Calu3 (cell line): Measurements from ENCODE around the gene SPOCK1. TPM values are rescaled to one million over a fixed set of nuclear protein-coding genes. Genes with fewer than 3 reads are reported as not detected.

Source experiments
- BruUV-seq: library from RNA; stranded (reverse); fragments of 400-500 nt; replicated peaks from 2 replicates; lab custom pipeline; 2021; lab: Mats Ljungman, UMichigan
- CTCF ChIA-PET: fragments of 300-600 bp; sonication (Branson Sonifier 250); formaldehyde crosslinking; loops from one replicate; lab custom pipeline; 2022; ENCODE audit warnings: antibody characterized with exemption; lab: Charles Lee
- DNase-seq: peaks from one replicate; pipeline ENCODE4 v3.0.0; 2022
- H3K27ac Mint-ChIP-seq: one replicate; pipeline ENCODE4 v1.8.0; 2022; ENCODE audit warnings: mixed read lengths; ENCODE audit not compliant: unreplicated experiment
- H3K27me3 Mint-ChIP-seq: one replicate; pipeline ENCODE4 v1.8.0; 2022; ENCODE audit warnings: mixed read lengths; ENCODE audit not compliant: unreplicated experiment
- H3K36me3 Mint-ChIP-seq: one replicate; pipeline ENCODE4 v1.8.0; 2022; ENCODE audit warnings: mild to moderate bottlenecking, moderate library complexity, mixed read lengths; ENCODE audit not compliant: insufficient read depth, unreplicated experiment
- H3K4me1 Mint-ChIP-seq: one replicate; pipeline ENCODE4 v1.8.0; 2022; ENCODE audit warnings: mild to moderate bottlenecking, low read depth, mixed read lengths; ENCODE audit not compliant: unreplicated experiment
- H3K4me3 Mint-ChIP-seq: one replicate; pipeline ENCODE4 v1.8.0; 2022; ENCODE audit warnings: mild to moderate bottlenecking, low read depth, moderate library complexity, mixed read lengths; ENCODE audit not compliant: unreplicated experiment
- H3K9me3 Mint-ChIP-seq: one replicate; pipeline ENCODE4 v1.8.0; 2022; ENCODE audit warnings: low read depth, mixed read lengths; ENCODE audit not compliant: unreplicated experiment
- intact Hi-C: fragments of 100-400 bp; cut with micrococcal nuclease; formaldehyde crosslinking; loops from one replicate; pipeline ENCODE4 v1.10.0; 2022; ENCODE audit not compliant: unreplicated experiment
- total RNA-seq: library from RNA; stranded (reverse); gene quantifications from 2 replicates; pipeline ENCODE4 v1.2.3, GENCODE V29; 2022
- TF ChIP-seq, protein P1 (sequence below): fragments of 200-600 bp; IDR thresholded peaks from one replicate; pipeline ENCODE4 v1.8.0; 2022; ENCODE audit warnings: antibody characterized with exemption; ENCODE audit not compliant: unreplicated experiment

SPOCK1 gene
- total RNA-seq, 1 experiment from 2014 or later, result 3.2 TPM

DNA sequence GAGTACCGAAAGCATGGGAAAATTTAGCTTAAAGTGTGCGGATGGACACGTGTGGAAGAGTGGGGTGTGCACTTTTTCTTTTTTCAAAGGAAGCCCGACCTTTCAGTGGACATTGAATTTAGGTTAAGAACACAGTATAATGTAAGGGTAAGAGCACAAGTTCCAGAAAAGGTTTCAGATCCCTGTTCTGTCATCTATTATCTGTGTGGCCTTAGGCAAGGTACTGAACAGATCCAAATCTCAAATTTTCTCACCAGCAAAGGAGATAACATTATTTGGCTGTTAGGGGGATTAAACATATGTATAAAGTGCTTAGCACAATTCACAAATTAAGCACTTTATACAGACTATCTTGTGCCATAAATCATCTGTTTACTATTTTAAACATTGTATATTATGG is 441.0 kb downstream of the SPOCK1 start:
- H3K4me1 Mint-ChIP-seq, result no peaks in the 10 kb centered on the region

DNA sequence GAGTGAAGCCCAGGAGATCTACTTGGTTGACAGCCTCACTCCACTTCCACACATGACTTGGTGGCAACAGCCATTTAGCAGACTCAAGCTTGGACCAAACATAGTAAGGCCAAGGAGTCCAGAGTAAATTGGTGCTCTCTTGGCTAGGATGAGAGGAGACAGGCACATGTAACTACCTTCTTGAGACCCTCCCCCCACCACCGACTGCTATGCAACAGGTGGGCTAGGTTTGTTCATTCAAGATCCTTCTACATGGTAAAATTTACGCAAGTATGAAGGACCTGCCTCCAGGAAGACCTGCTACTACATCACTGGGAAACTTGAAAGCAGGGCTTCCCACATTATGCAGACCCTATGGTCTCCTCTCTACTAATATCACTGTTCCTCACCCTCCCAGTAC is 442.4 kb downstream of the SPOCK1 start:
- H3K4me3 Mint-ChIP-seq, result no peak overlapping the region
- H3K4me1 Mint-ChIP-seq, result no peaks in the 10 kb centered on the region
- intact Hi-C loops, result no loop called here
- H3K27ac Mint-ChIP-seq, result no peak overlapping the region
- no peaks in the 10 kb centered on the region for H3K36me3 Mint-ChIP-seq
- no peaks in the 10 kb centered on the region for H3K27me3 Mint-ChIP-seq
- no peaks in the 10 kb centered on the region for H3K9me3 Mint-ChIP-seq
- no peak for DNase-seq
- TF ChIP-seq, protein P1, sequence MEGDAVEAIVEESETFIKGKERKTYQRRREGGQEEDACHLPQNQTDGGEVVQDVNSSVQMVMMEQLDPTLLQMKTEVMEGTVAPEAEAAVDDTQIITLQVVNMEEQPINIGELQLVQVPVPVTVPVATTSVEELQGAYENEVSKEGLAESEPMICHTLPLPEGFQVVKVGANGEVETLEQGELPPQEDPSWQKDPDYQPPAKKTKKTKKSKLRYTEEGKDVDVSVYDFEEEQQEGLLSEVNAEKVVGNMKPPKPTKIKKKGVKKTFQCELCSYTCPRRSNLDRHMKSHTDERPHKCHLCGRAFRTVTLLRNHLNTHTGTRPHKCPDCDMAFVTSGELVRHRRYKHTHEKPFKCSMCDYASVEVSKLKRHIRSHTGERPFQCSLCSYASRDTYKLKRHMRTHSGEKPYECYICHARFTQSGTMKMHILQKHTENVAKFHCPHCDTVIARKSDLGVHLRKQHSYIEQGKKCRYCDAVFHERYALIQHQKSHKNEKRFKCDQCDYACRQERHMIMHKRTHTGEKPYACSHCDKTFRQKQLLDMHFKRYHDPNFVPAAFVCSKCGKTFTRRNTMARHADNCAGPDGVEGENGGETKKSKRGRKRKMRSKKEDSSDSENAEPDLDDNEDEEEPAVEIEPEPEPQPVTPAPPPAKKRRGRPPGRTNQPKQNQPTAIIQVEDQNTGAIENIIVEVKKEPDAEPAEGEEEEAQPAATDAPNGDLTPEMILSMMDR, result no peak
- no TSS peak for BruUV-seq
- CTCF ChIA-PET, result no interaction called here

More for the DNA sequence above, 441.0 kb downstream of the SPOCK1 start:
- no peaks in the 10 kb centered on the region for H3K36me3 Mint-ChIP-seq
- CTCF ChIA-PET, result interaction anchor here (0.9 kb wide), 1 partner anchor 13 kb away, joined by 3 read pairs; no protein-coding TSS in a partner anchor
- TF ChIP-seq, protein P1, result no peak
- H3K27ac Mint-ChIP-seq, result no peak overlapping the region
- no peak overlapping the region for H3K4me3 Mint-ChIP-seq
- DNase-seq, result no peak
- no peaks in the 10 kb centered on the region for H3K9me3 Mint-ChIP-seq
- H3K27me3 Mint-ChIP-seq, result no peaks in the 10 kb centered on the region
- BruUV-seq, result no TSS peak
- intact Hi-C loops, result no loop called here

DNA sequence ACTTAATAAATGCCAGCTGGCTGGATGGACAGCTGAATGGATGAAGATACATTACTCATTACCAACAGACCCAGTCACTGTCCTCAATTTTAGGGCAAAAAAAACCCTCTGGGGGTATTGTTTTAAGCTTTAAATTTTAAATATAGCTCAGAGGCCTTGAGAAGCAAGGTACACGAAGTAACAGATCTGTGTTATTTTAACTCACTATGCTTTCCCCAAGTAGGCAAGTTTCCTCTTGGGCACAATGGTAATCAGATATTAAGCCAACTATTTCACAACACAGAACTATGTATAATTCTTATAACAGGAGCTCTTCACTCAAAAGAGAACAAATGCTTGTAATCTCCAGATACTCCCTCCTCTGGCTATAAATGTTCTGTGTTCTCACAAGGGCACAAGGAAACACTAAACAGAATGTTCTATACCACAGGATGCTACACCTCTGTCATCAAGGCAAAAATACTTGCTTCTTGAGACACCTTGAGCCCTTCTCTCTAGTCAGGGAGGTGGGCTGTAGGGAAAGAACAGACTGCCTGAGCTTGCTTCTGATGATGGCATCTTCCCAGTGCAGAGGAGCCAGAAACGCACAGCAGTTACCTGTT is 443.8 kb downstream of the SPOCK1 start:
- intact Hi-C loops, result no loop called here

DNA sequence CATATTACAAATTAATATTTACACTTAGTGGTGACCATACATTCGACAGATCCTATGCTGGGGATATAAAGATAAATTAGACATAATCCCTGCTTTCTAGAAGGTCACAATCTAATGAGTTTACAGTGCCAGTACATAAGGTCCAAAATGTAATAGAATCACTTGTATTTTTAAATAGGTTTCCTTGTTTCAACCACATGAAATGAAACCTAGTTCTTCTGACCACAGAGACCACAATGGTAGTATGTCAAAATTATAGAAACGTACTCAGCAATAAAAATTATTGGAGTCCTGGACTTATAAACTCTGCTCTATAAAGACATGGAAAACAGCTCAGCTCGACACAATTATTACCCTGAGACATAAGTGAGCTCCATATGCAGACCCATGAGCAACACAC is 444.3 kb downstream of the SPOCK1 start:
- TF ChIP-seq, protein P1, result no peak
- no peaks in the 10 kb centered on the region for H3K36me3 Mint-ChIP-seq
- intact Hi-C loops, result no loop called here
- no peak for DNase-seq
- no peaks in the 10 kb centered on the region for H3K4me1 Mint-ChIP-seq
- BruUV-seq, result no TSS peak
- H3K4me3 Mint-ChIP-seq, result no peak overlapping the region
- H3K27me3 Mint-ChIP-seq, result no peaks in the 10 kb centered on the region
- H3K27ac Mint-ChIP-seq, result no peak overlapping the region
- CTCF ChIA-PET, result interaction anchor here (1.0 kb wide), 1 partner anchor 165 kb away, joined by 3 read pairs; no protein-coding TSS in a partner anchor
- H3K9me3 Mint-ChIP-seq, result no peaks in the 10 kb centered on the region

More for the DNA sequence above, 443.8 kb downstream of the SPOCK1 start:
- no peaks in the 10 kb centered on the region for H3K9me3 Mint-ChIP-seq
- TF ChIP-seq, protein P1, result no peak
- H3K27me3 Mint-ChIP-seq, result no peaks in the 10 kb centered on the region
- H3K36me3 Mint-ChIP-seq, result no peaks in the 10 kb centered on the region
- CTCF ChIA-PET, result interaction anchor here (1.0 kb wide), 2 partner anchors 19 to 164 kb away, joined by 3 to 4 read pairs; no protein-coding TSS in a partner anchor
- no peaks in the 10 kb centered on the region for H3K4me1 Mint-ChIP-seq
- no TSS peak for BruUV-seq
- H3K4me3 Mint-ChIP-seq, result no peak overlapping the region
- no peak for DNase-seq
- no peak overlapping the region for H3K27ac Mint-ChIP-seq
